Left lung (tissue), 10 donors: Measurements from ENCODE around the gene FAM171A2. TPM values are rescaled to one million over a fixed set of nuclear protein-coding genes. Genes with fewer than 3 reads are reported as not detected.
"Not testable (repeated sequence)": the region's sequence is repeated elsewhere in the genome, so short reads cannot be mapped to it uniquely, and the experiment has no call there.

Source experiments
- ATAC-seq: fragments of 200-7000 bp; cut with Tn5 transposase; one replicate; pipeline ENCODE4 v1.9.1; 2020; ENCODE audit warnings: moderate library complexity
- DNase-seq, 4 donors: peaks; one replicate each; pipeline ENCODE4 v3.0.0-alpha.2; 2013 to 2020
- H3K27ac ChIP-seq, 2 donors: fragments of 200-600 bp; sonication (generic) in 1 of 2; one replicate each; pipeline versions ENCODE4 v1.5.0 to v1.8.0; 2020 to 2021
- H3K27me3 ChIP-seq, 2 donors: fragments of 200-600 bp; sonication (generic) in 1 of 2; one replicate each; pipeline versions ENCODE4 v1.5.0 to v1.8.0; 2020 to 2021
- H3K36me3 ChIP-seq, 2 donors: fragments of 200-600 bp; sonication (generic) in 1 of 2; one replicate each; pipeline versions ENCODE4 v1.5.0 to v1.8.0; 2020 to 2021
- H3K4me1 ChIP-seq, 2 donors: fragments of 200-600 bp; one replicate each; pipeline ENCODE4 v1.8.0; 2021
- H3K4me3 ChIP-seq, 2 donors: fragments of 200-600 bp; sonication (generic) in 1 of 2; one replicate each; pipeline versions ENCODE4 v1.5.0 to v1.8.0; 2020 to 2021; ENCODE audit warnings: mild to moderate bottlenecking in 1 of 2
- H3K9me3 ChIP-seq, 2 donors: fragments of 200-600 bp; sonication (generic) in 1 of 2; one replicate each; pipeline versions ENCODE4 v1.5.0 to v1.8.0; 2020 to 2021
- intact Hi-C, 2 donors: fragments of 100-400 bp; cut with DNase I; formaldehyde crosslinking; loops; one replicate each; pipeline versions ENCODE4 v1.11.2 to v1.14.2; 2022
- polyA plus RNA-seq, 6 donors: library from polyadenylated mRNA; unstranded; fragments of 120-200 nt; gene quantifications; one replicate each; pipeline ENCODE4 v1.2.1, GENCODE V29; 2013; ENCODE audit not compliant: insufficient read length in 6 of 6
- total RNA-seq, 2 donors: library from RNA; stranded (reverse); fragmentation: NEBNext Ultra II Directional; extraction: Animal tissue kit (Norgen Biotek cat#: 25700); gene quantifications; one replicate each; pipeline ENCODE4 v1.2.1, GENCODE V29; 2021
- TF ChIP-seq, protein P1 (sequence below), 2 donors: fragments of 200-600 bp; sonication (generic) in 1 of 2; IDR thresholded peaks; one replicate each; pipeline versions ENCODE4 v1.5.0 to v1.8.0; 2021; ENCODE audit warnings: antibody characterized with exemption in 2 of 2
- donor health status: DM: no; HTN: yes; CAD: no.
- donor health status: DM: no; HTN: no; CAD: no.

FAM171A2 gene
- total and polyA plus RNA-seq, 8 donors = 1.4 to 34.0 (median 29.4) TPM

DNA sequence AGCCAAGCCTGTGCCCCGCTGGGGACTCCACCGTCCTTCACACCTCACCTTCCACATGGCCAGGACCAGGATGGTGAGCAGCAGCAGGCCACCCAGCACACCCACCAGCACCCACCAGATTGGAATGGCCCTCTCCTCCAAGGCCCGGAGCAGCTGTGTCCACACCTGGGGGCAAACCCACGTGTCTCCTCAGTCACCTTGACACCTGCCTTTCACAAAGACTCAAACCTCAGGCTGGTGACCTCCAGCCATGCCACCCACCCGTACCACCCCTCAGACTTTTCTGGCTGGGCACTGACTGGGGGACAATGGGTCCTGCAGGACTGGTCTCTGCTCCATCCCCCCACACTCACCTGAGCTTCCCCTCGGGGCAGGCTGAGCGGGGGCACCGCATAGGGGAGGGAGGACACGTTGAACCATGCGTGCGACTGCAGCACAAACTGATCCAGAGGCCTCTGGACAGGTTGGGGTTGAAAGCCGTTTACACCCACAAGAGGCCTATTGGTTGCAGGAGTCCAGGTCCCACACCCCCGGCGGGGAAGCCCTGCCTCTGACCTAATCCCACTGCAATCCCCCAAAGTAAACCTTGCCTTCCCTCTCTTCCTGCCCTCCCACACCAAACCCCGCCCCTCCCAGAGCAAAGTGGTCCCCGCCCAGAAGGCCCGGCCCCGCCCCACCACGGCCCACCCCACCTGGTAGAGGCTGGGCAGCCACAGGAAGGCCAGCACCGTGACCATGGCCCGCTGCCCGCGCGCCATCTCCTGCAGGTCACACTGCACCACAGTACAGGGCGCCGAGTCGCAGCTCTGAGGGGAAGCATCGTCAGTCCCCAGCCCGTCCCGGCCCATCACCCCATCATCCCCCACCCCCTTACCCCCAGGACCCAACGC is 10.9 kb upstream of the FAM171A2 start:
- H3K4me1 ChIP-seq = peaks cover 0 to 6% of the 10 kb centered on the region in 2 donors
- H3K27me3 ChIP-seq = peaks cover 0 to 42% of the 10 kb centered on the region in 2 donors
- H3K4me3 ChIP-seq = no peak overlapping the region
- ATAC-seq = peak; percentile 71
- intact Hi-C loops = no loop called here
- no peak overlapping the region for H3K27ac ChIP-seq
- DNase-seq = peak in 2 of 4 donors; percentile 63 to 73
- H3K36me3 ChIP-seq = no peaks in the 10 kb centered on the region
- no peaks in the 10 kb centered on the region for H3K9me3 ChIP-seq
- TF ChIP-seq, protein P1, sequence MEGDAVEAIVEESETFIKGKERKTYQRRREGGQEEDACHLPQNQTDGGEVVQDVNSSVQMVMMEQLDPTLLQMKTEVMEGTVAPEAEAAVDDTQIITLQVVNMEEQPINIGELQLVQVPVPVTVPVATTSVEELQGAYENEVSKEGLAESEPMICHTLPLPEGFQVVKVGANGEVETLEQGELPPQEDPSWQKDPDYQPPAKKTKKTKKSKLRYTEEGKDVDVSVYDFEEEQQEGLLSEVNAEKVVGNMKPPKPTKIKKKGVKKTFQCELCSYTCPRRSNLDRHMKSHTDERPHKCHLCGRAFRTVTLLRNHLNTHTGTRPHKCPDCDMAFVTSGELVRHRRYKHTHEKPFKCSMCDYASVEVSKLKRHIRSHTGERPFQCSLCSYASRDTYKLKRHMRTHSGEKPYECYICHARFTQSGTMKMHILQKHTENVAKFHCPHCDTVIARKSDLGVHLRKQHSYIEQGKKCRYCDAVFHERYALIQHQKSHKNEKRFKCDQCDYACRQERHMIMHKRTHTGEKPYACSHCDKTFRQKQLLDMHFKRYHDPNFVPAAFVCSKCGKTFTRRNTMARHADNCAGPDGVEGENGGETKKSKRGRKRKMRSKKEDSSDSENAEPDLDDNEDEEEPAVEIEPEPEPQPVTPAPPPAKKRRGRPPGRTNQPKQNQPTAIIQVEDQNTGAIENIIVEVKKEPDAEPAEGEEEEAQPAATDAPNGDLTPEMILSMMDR (IDR thresholded peaks at IDR 0.05) = no peak

DNA sequence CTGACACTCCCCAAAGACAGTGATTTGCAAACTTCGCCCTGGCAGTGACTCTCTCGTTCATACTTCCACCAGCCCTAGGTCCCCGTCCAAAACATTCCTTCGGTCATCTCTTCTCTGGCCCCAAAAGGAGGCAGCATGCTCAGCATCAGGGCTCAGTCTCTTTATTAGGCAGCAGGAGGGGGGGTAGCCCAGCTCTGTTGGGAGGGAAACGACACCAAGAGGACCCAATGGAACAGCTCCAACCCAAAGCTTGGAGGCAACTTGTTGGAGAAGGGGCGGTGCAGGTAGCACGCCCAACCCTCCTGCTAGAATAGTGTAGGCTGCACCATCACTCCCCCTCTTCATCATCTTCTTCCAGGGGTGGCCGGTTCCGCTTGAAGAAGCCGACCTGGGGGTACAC is 8.4 kb upstream of the FAM171A2 start:
- H3K9me3 ChIP-seq = no peaks in the 10 kb centered on the region

DNA sequence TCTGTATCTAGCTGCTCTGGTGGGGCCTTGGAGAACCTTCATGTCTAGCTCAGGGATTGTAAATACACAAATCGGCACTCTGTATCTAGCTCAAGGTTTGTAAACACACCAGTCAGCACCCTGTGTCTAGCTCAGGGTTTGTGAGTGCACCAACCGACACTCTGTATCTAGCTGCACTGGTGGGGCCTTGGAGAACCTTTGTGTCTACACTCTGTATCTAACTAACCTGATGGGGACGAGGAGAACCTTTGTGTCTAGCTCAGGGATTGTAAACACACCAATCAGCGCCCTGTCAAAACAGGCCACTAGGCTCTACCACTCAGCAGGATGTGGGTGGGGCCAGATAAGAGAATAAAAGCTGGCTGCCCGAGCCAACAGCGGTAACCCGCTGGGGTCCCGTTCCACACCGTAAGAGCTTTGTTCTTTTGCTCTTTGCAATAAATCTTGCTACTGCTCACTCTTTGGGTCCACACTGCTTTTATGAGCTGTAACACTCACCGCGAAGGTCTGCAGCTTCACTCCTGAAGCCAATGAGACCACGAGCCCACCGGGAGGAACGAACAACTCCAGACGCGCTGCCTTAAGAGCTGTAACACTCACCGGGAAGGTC is 5.9 kb upstream of the FAM171A2 start:
- H3K4me1 ChIP-seq, DNase-seq, H3K27ac ChIP-seq, H3K9me3 ChIP-seq, H3K36me3 ChIP-seq, ATAC-seq, H3K4me3 ChIP-seq, intact Hi-C loops: not testable (repeated sequence)
- peaks cover 0 to 53% of the 10 kb centered on the region in 2 donors for H3K27me3 ChIP-seq

More for the DNA sequence above, 8.4 kb upstream of the FAM171A2 start:
- Histone ChIP-seq H3K4me1 (peaks cover 0 to 6% of the 10 kb centered on the region in 2 donors), H3K36me3 (no peaks in the 10 kb centered on the region), H3K27me3 (peaks cover 0 to 52% of the 10 kb centered on the region in 2 donors), H3K4me3 (no peak overlapping the region), H3K27ac (no peak overlapping the region)
- intact Hi-C loops = no loop called here
- ATAC-seq = no peak
- TF ChIP-seq, protein P1 (IDR thresholded peaks at IDR 0.05) = no peak
- no peak for DNase-seq

DNA sequence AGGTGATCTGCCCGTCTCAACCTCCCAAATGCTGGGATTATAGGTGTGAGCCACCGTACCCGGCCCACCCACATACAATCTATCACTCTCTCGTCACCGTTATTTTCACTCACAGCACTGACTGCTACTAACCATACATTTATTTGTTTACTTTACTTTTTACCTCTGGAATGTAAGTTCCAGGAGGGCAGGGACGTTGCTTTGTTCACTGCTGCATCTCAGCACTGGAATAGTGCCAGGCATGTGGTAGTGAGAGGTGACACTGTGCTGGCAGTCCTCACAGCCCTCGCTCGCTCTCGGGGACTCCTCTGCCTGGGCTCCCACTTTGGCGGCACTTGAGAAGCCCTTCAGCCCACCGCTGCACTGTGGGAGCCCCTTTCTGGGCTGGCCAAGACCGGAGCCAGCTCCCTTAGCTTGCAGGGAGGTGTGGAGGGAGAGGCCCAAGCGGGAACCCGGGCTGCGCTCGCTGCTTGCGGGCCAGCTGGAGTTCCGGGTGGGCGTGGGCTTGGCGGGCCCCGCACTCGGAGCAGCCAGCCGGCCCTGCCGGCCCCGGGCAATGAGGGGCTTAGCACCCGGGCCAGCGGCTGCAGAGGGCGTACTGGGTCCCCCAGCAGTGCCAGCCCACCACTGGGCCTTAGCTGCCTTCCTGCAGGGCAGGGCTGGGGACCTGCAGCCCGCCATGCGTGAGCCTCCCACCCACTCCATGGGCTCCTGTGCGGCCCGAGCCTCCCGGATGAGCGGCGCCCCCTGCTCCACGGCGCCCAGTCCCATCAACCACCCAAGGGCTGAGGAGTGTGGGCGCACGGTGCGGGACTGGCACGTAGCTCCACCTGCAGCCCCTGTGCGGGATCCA is 5.0 kb upstream of the FAM171A2 start:
- H3K36me3 ChIP-seq, H3K4me1 ChIP-seq, ATAC-seq, H3K27ac ChIP-seq, H3K4me3 ChIP-seq, H3K9me3 ChIP-seq, intact Hi-C loops: not testable (repeated sequence)
- H3K27me3 ChIP-seq = peaks cover 0 to 50% of the 10 kb centered on the region in 2 donors
- DNase-seq = peak in 1 of 4 donors; percentile 68

GRCh38 chr17:44367231-44367979 is 3.8 kb upstream of the FAM171A2 start:
- TF ChIP-seq, protein P1 (IDR thresholded peaks at IDR 0.05) = no peak
- H3K4me1 ChIP-seq = peaks cover 3 to 18% of the 10 kb centered on the region in 2 donors
- DNase-seq (peak in 1 of 4 donors; percentile 24), ATAC-seq (no peak)
- H3K4me3 ChIP-seq = no peak overlapping the region
- no peaks in the 10 kb centered on the region for H3K36me3 ChIP-seq
- intact Hi-C loops = no loop called here
- no peaks in the 10 kb centered on the region for H3K9me3 ChIP-seq
- H3K27ac ChIP-seq = no peak overlapping the region
- H3K27me3 ChIP-seq = peaks cover 0 to 56% of the 10 kb centered on the region in 2 donors

DNA sequence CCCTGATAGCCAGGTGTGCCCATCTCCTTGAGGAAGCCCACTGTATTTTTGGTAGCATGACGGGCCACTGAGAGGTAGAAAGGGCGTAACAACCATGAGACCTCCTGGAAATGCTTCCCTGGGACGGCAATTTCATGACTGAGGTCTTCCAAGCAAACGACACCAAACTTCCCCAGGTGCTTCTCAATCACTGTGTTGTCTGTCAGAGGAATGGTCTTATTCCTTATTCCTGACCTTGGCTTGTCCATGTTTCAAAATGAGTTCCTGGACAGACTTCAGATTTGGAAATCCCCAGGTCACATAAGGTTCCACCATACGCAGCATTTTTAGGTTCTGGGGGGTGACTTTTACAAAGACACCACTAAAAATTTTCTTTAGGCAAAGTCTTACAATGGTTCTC is 1.4 kb upstream of the FAM171A2 start:
- H3K4me1 ChIP-seq = peaks cover 4 to 21% of the 10 kb centered on the region in 2 donors
- intact Hi-C loops, H3K9me3 ChIP-seq, DNase-seq, ATAC-seq, H3K4me3 ChIP-seq, H3K36me3 ChIP-seq, H3K27ac ChIP-seq: not testable (repeated sequence)
- peaks cover 0 to 59% of the 10 kb centered on the region in 2 donors for H3K27me3 ChIP-seq
